Left lung (tissue), 10 donors: Measurements from ENCODE around the gene SOWAHA. TPM values are rescaled to one million over a fixed set of nuclear protein-coding genes. Genes with fewer than 3 reads are reported as not detected.

Experiments used
- ATAC-seq: fragments of 200-7000 bp; cut with Tn5 transposase; one replicate; pipeline ENCODE4 v1.9.1; 2020; ENCODE audit warnings: moderate library complexity
- DNase-seq, 4 donors: peaks; one replicate each; pipeline ENCODE4 v3.0.0-alpha.2; 2013 to 2020
- H3K27ac ChIP-seq, 2 donors: fragments of 200-600 bp; sonication (generic) in 1 of 2; one replicate each; pipeline versions ENCODE4 v1.5.0 to v1.8.0; 2020 to 2021
- H3K27me3 ChIP-seq, 2 donors: fragments of 200-600 bp; sonication (generic) in 1 of 2; one replicate each; pipeline versions ENCODE4 v1.5.0 to v1.8.0; 2020 to 2021
- H3K36me3 ChIP-seq, 2 donors: fragments of 200-600 bp; sonication (generic) in 1 of 2; one replicate each; pipeline versions ENCODE4 v1.5.0 to v1.8.0; 2020 to 2021
- H3K4me1 ChIP-seq, 2 donors: fragments of 200-600 bp; one replicate each; pipeline ENCODE4 v1.8.0; 2021
- H3K4me3 ChIP-seq, 2 donors: fragments of 200-600 bp; sonication (generic) in 1 of 2; one replicate each; pipeline versions ENCODE4 v1.5.0 to v1.8.0; 2020 to 2021; ENCODE audit warnings: mild to moderate bottlenecking in 1 of 2
- H3K9me3 ChIP-seq, 2 donors: fragments of 200-600 bp; sonication (generic) in 1 of 2; one replicate each; pipeline versions ENCODE4 v1.5.0 to v1.8.0; 2020 to 2021
- intact Hi-C, 2 donors: fragments of 100-400 bp; cut with DNase I; formaldehyde crosslinking; loops; one replicate each; pipeline versions ENCODE4 v1.11.2 to v1.14.2; 2022
- polyA plus RNA-seq, 6 donors: library from polyadenylated mRNA; unstranded; fragments of 120-200 nt; gene quantifications; one replicate each; pipeline ENCODE4 v1.2.1, GENCODE V29; 2013; ENCODE audit not compliant: insufficient read length in 6 of 6
- total RNA-seq, 2 donors: library from RNA; stranded (reverse); fragmentation: NEBNext Ultra II Directional; extraction: Animal tissue kit (Norgen Biotek cat#: 25700); gene quantifications; one replicate each; pipeline ENCODE4 v1.2.1, GENCODE V29; 2021
- TF ChIP-seq, protein P1 (sequence below), 2 donors: fragments of 200-600 bp; sonication (generic) in 1 of 2; IDR thresholded peaks; one replicate each; pipeline versions ENCODE4 v1.5.0 to v1.8.0; 2021; ENCODE audit warnings: antibody characterized with exemption in 2 of 2
- donor health status: DM: no; HTN: yes; CAD: no.
- donor health status: DM: no; HTN: no; CAD: no.

Gene SOWAHA
- total and polyA plus RNA-seq, 8 donors = 0.07 to 0.16 TPM; not detected in 6

DNA sequence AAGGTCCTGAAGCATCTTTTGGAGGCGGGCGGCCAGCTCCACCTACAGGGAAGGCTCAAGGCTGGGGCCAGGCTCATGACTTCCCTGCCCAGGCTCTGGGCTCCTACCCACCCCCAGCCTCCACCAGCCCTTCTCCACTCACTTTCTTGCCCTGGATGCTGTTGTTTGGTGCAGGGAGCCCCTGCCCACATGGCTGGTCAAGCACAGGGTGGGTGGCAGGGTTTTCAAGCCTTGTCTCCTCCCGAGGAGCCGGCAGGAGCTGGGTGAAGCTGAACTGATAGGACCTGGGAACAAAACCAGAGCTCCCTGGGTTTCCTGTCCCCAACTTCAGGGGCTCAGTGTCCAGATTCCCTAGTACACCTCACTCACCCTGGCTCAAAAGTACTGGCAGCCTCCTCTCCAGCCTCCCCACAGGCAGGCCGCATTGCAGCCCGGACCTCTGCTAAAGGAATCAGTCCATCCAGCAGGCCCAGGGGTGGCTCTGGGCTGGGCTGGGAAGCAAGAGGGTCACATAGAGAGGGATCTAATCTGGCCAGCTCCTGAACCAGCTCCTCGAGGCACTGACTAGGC is 10.5 kb downstream of the SOWAHA start:
- peaks cover 4 to 32% of the 10 kb centered on the region in 2 donors for H3K4me1 ChIP-seq
- H3K9me3 ChIP-seq = no peaks in the 10 kb centered on the region
- TF ChIP-seq, protein P1, sequence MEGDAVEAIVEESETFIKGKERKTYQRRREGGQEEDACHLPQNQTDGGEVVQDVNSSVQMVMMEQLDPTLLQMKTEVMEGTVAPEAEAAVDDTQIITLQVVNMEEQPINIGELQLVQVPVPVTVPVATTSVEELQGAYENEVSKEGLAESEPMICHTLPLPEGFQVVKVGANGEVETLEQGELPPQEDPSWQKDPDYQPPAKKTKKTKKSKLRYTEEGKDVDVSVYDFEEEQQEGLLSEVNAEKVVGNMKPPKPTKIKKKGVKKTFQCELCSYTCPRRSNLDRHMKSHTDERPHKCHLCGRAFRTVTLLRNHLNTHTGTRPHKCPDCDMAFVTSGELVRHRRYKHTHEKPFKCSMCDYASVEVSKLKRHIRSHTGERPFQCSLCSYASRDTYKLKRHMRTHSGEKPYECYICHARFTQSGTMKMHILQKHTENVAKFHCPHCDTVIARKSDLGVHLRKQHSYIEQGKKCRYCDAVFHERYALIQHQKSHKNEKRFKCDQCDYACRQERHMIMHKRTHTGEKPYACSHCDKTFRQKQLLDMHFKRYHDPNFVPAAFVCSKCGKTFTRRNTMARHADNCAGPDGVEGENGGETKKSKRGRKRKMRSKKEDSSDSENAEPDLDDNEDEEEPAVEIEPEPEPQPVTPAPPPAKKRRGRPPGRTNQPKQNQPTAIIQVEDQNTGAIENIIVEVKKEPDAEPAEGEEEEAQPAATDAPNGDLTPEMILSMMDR (IDR thresholded peaks at IDR 0.05) = no peak
- H3K27me3 ChIP-seq = peaks cover 0 to 86% of the 10 kb centered on the region in 2 donors
- DNase-seq (no peak), ATAC-seq (peak; percentile 26)
- H3K27ac ChIP-seq = no peak overlapping the region
- H3K4me3 ChIP-seq = no peak overlapping the region
- intact Hi-C loops = no loop called here
- H3K36me3 ChIP-seq = peaks cover 0 to 24% of the 10 kb centered on the region in 2 donors

DNA sequence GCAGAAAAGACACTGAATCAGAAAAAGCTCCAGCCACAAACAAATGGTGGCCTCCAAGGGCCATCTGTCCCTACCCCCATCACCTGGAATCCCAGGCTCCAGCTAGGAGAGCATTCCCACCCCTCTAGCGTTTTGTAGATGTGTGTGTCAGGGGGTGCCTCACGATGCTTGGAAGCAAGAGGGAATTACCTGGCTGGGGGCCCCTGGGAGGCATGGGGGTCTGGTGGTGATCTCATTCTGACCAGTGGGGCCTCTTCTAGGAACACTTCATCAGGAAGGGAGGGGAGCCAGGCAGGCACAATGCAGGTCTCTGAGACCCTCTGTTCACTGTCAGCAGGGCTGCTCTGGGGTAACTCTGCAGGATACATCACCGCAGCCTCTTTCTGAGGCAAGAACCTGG is 11.3 kb downstream of the SOWAHA start:
- H3K9me3 ChIP-seq = no peaks in the 10 kb centered on the region
- peaks cover 0 to 86% of the 10 kb centered on the region in 2 donors for H3K27me3 ChIP-seq
- intact Hi-C loops = no loop called here
- ATAC-seq (no peak), DNase-seq (no peak)
- H3K4me3 ChIP-seq = no peak overlapping the region
- TF ChIP-seq, protein P1 (IDR thresholded peaks at IDR 0.05) = no peak
- no peak overlapping the region for H3K27ac ChIP-seq
- H3K36me3 ChIP-seq = peaks cover 0 to 24% of the 10 kb centered on the region in 2 donors
- H3K4me1 ChIP-seq = peaks cover 4 to 39% of the 10 kb centered on the region in 2 donors

DNA sequence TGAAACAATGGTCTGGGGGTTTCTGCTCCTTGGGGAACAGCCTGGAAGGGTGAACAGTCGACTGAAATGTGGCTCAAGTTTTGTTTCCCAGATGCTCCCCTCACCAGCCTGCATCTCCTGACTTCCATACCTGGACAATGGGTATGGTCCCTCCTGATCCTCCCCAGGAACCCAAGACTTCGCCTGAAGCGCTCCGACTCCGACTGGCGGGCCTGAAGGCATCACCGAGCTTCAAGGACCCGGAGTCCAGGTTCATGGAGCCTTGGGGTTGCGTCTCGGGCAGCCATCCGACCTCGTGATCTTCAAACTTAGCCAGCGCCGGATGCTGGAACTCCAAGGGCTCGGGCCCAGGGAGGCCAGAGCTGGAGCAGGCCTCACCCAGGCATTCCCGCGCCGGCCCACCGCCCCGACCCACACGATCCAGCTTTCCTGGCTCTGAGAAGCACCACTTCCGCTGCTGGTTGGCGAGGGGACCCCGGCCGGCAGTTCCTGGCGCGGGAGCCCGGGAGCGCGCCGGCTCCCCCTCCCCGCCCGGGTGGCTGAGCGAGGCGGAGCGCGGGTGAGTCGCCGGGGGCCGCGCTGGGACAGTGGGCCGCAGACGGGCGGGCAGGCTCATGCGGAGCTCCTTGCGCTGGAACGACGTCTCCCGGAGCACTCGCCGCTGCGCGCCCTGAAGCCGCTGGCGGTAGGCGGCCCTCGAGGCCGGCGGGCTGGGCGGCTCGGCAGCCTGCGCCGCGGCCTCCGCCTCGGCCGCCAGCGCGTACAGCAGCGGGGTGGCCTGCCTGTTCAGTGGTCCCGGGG is 12.1 kb downstream of the SOWAHA start:
- Histone ChIP-seq H3K4me3 (no peak overlapping the region), H3K36me3 (peaks cover 0 to 24% of the 10 kb centered on the region in 2 donors), H3K27ac (no peak overlapping the region), H3K27me3 (peaks cover 0 to 86% of the 10 kb centered on the region in 2 donors), H3K4me1 (peaks cover 4 to 36% of the 10 kb centered on the region in 2 donors), H3K9me3 (no peaks in the 10 kb centered on the region)
- TF ChIP-seq, protein P1 (IDR thresholded peaks at IDR 0.05) = no peak
- ATAC-seq = no peak
- intact Hi-C loops = no loop called here
- DNase-seq = no peak

DNA sequence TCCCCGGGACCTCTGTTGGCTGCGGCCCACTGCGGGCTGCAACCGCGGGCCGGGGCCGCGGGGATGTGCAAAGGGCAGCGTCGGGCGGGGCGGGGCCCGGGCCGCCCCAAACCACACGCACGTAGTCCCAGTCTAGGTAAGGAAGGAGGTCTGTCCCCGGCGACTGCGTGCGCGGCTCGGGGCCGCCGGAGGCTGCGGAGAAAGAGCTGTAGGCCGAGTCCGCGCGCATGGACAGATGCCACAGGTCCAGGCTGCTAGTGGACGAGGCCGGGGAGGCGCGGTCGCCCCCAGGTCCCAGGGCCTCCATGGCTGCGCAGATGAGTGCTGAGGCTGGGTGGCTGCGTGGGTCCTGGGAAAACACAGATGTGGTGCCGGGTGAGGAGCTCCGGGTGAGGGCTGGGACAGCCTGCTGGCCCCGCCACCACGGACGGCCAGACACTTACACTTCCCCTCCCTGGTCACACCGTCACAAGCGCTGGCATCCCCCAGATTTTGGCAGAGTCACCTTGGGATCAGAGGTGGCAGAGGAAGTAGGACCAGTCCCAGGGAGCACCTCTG is 12.8 kb downstream of the SOWAHA start:
- no peak overlapping the region for H3K4me3 ChIP-seq
- ATAC-seq = no peak
- TF ChIP-seq, protein P1 (IDR thresholded peaks at IDR 0.05) = no peak
- H3K36me3 ChIP-seq = peaks cover 0 to 24% of the 10 kb centered on the region in 2 donors
- no peak for DNase-seq
- H3K4me1 ChIP-seq = peaks cover 7 to 38% of the 10 kb centered on the region in 2 donors
- peak overlapping the region; percentile 13 to 20 for H3K27ac ChIP-seq
- intact Hi-C loops = no loop called here
- H3K27me3 ChIP-seq = peaks cover 0 to 89% of the 10 kb centered on the region in 2 donors
- no peaks in the 10 kb centered on the region for H3K9me3 ChIP-seq
